ENCODE data around the gene AOAH.

Gene AOAH

GRCh38 chr7:36549029-36549428 is 175.3 kb downstream of the AOAH start:
- DNase-seq (ENCODE audit: low read depth in 2 of 2), result no peak

- DNase-seq (ENCODE audit: low read depth in 2 of 2), result no peak
Observed at GRCh38 chr7:36547416-36547815, 176.9 kb downstream of the AOAH start.

- no peak for DNase-seq (ENCODE audit: low read depth in 2 of 2)
Observed at GRCh38 chr7:36546331-36546730, 178.0 kb downstream of the AOAH start.

GRCh38 chr7:36545291-36545690 is 179.0 kb downstream of the AOAH start:
- no peak for DNase-seq (ENCODE audit: low read depth in 2 of 2)

- DNase-seq (ENCODE audit: low read depth in 2 of 2), result no peak
Observed at GRCh38 chr7:36538126-36538525, 186.2 kb downstream of the AOAH start.

GRCh38 chr7:36535866-36536664 is 188.2 kb downstream of the AOAH start:
- no peak for DNase-seq (ENCODE audit: low read depth in 2 of 2)

- DNase-seq (ENCODE audit: low read depth in 2 of 2), result no peak
Observed at GRCh38 chr7:36533717-36534116, 190.6 kb downstream of the AOAH start.

- DNase-seq (ENCODE audit: low read depth in 2 of 2), result no peak
Observed at GRCh38 chr7:36532981-36533499, 191.3 kb downstream of the AOAH start.

GRCh38 chr7:36531951-36532350 is 192.3 kb downstream of the AOAH start:
- no peak for DNase-seq (ENCODE audit: low read depth in 2 of 2)

GRCh38 chr7:36530456-36530855 is 193.8 kb downstream of the AOAH start:
- no peak for DNase-seq (ENCODE audit: low read depth in 2 of 2)

GRCh38 chr7:36527549-36527913 is 196.8 kb downstream of the AOAH start:
- DNase-seq (ENCODE audit: low read depth in 2 of 2), result no peak

GRCh38 chr7:36526863-36527548 is 197.3 kb downstream of the AOAH start:
- no peak for DNase-seq (ENCODE audit: low read depth in 2 of 2)

- DNase-seq (ENCODE audit: low read depth in 2 of 2), result no peak
Observed at GRCh38 chr7:36523371-36524101, 200.8 kb downstream of the AOAH start.

- DNase-seq (ENCODE audit: low read depth in 2 of 2), result no peak
Observed at GRCh38 chr7:36522453-36523007, 201.8 kb downstream of the AOAH start.

- no peak for DNase-seq (ENCODE audit: low read depth in 2 of 2)
Observed at GRCh38 chr7:36521911-36522310, 202.4 kb downstream of the AOAH start.

GRCh38 chr7:36521133-36521532 is 203.2 kb downstream of the AOAH start:
- no peak for DNase-seq (ENCODE audit: low read depth in 2 of 2)

- DNase-seq (ENCODE audit: low read depth in 2 of 2), result no peak
Observed at GRCh38 chr7:36515847-36516246, 208.4 kb downstream of the AOAH start.

- DNase-seq (ENCODE audit: low read depth in 2 of 2), result no peak
Observed at GRCh38 chr7:36514289-36515243, 209.7 kb downstream of the AOAH start.

GRCh38 chr7:36513393-36513792 is 210.9 kb downstream of the AOAH start:
- no peak for DNase-seq (ENCODE audit: low read depth in 2 of 2)

- no peak for DNase-seq (ENCODE audit: low read depth in 2 of 2)
Observed at GRCh38 chr7:36512616-36513015, 211.7 kb downstream of the AOAH start.

- no peak for DNase-seq (ENCODE audit: low read depth in 2 of 2)
Observed at GRCh38 chr7:36509962-36510361, 214.3 kb downstream of the AOAH start.
